Endothelial cell of umbilical vein (primary cell): ENCODE data around the gene FAM120A. TPM values are rescaled to one million over a fixed set of nuclear protein-coding genes. Genes with fewer than 3 reads are reported as not detected.

Source experiments
- BruUV-seq: library from RNA; stranded (reverse); fragments of 400-500 nt; replicated peaks from 2 replicates; lab custom pipeline; 2021; lab: Mats Ljungman, UMichigan
- CTCF ChIA-PET: fragments of 300-600, 350-600 bp; sonication (Branson Sonifier 250); formaldehyde crosslinking; loops from one replicate; lab custom pipeline; 2021; ENCODE audit warnings: antibody characterized with exemption, inconsistent platforms; lab: Charles Lee
- POLR2A ChIA-PET: fragments of 300-600, 350-600 bp; sonication (Branson Sonifier 250); formaldehyde crosslinking; loops from one replicate; lab custom pipeline; 2021; ENCODE audit warnings: antibody characterized with exemption, inconsistent platforms; lab: Charles Lee
- DNase-seq: peaks from one replicate; pipeline ENCODE4 v3.0.0-alpha.2; 2011; ENCODE audit warnings: low read depth, low spot score
- FAIRE-seq: peaks from 2 replicates; lab custom pipeline; 2011; peaks lifted over from hg19 to GRCh38; lab: Jason Lieb, UNC
- H2AFZ ChIP-seq: 2 replicates; pipeline ENCODE4 v1.6.0; 2012; ENCODE audit warnings: low read depth, low read length, control low read depth, inconsistent platforms
- H3K27ac ChIP-seq: 2 replicates; pipeline ENCODE4 v1.5.1; 2011; ENCODE audit warnings: low read depth, mild to moderate bottlenecking, control low read depth, low read length, moderate library complexity; ENCODE audit not compliant: insufficient read depth
- H3K27me3 ChIP-seq, 2 experiments: 2 replicates each; pipeline versions ENCODE4 v1.6.0 to v1.6.1; 2011; ENCODE audit warnings: low read length in 2 of 2, mixed read lengths in 1 of 2; ENCODE audit not compliant: control insufficient read depth in 2 of 2, insufficient read depth in 2 of 2
- H3K36me3 ChIP-seq, 2 experiments: 2 replicates in 1 of 2; 3 replicates in 1 of 2; pipeline ENCODE4 v1.5.1; 2011; ENCODE audit warnings: low read length in 2 of 2, mild to moderate bottlenecking in 1 of 2, moderate library complexity in 1 of 2; ENCODE audit not compliant: control insufficient read depth in 2 of 2, insufficient read depth in 2 of 2; ENCODE audit errors: extremely low read depth in 1 of 2
- H3K4me1 ChIP-seq: 3 replicates; pipeline ENCODE4 v1.5.1; 2011; ENCODE audit warnings: mild to moderate bottlenecking, low read length; ENCODE audit not compliant: control insufficient read depth, insufficient read depth; ENCODE audit errors: extremely low read depth
- H3K4me2 ChIP-seq: 2 replicates; pipeline ENCODE4 v1.6.1; 2011; ENCODE audit warnings: low read length, control low read depth, mixed read lengths; ENCODE audit not compliant: insufficient read depth
- H3K4me3 ChIP-seq, 3 experiments: fragments of 200-600 bp in 1 of 3; sonication (generic), shearing (Covaris generic) in 1 of 3; replicated peaks in 1 of 3; 2 replicates each; pipeline ENCODE4 v1.5.1; 2011 to 2016; ENCODE audit warnings: control low read depth in 3 of 3, low read length in 3 of 3, mild to moderate bottlenecking in 2 of 3, inconsistent platforms in 1 of 3, low read depth in 1 of 3, moderate library complexity in 1 of 3; ENCODE audit not compliant: insufficient read depth in 1 of 3
- H3K79me2 ChIP-seq: 2 replicates; pipeline ENCODE4 v1.6.0; 2012; ENCODE audit warnings: low read length, inconsistent platforms; ENCODE audit not compliant: control insufficient read depth, insufficient read depth
- H3K9ac ChIP-seq: replicated peaks from 2 replicates; pipeline ENCODE3; 2011; ENCODE audit warnings: low read length, control low read depth; ENCODE audit not compliant: insufficient read depth; ENCODE audit errors: extremely low read depth
- H3K9me1 ChIP-seq: replicated peaks from 3 replicates; pipeline ENCODE4 v1.6.0; 2011; ENCODE audit warnings: mild to moderate bottlenecking, low read length; ENCODE audit not compliant: control insufficient read depth, insufficient read depth; ENCODE audit errors: extremely low read depth
- H3K9me3 ChIP-seq: replicated peaks from 2 replicates; pipeline ENCODE4 v1.5.1; 2012; ENCODE audit warnings: low read length, inconsistent platforms; ENCODE audit not compliant: control insufficient read depth, insufficient read depth
- H4K20me1 ChIP-seq: replicated peaks from 2 replicates; pipeline ENCODE3; 2011; ENCODE audit warnings: mild to moderate bottlenecking, low read length; ENCODE audit not compliant: control insufficient read depth, insufficient read depth; ENCODE audit errors: extremely low read depth
- CTCF ChIP-seq, 2 donors: IDR thresholded peaks; 1 replicate in 1 of 2; 2 replicates in 1 of 2; pipeline ENCODE4 v1.5.1; 2011; ENCODE audit warnings: low read length in 2 of 2, mild to moderate bottlenecking in 2 of 2, moderate library complexity in 2 of 2, control low read depth in 1 of 2, inconsistent platforms in 1 of 2, low read depth in 1 of 2; ENCODE audit not compliant: insufficient read depth in 1 of 2; ENCODE audit errors: extremely low read depth in 1 of 2
- EZH2 ChIP-seq: IDR thresholded peaks from 2 replicates; pipeline ENCODE4 v1.6.1; 2012; ENCODE audit warnings: borderline replicate concordance, low read depth, mild to moderate bottlenecking, moderate library complexity, low read length, inconsistent platforms; ENCODE audit not compliant: severe bottlenecking
- FOS ChIP-seq: IDR thresholded peaks from 2 replicates; pipeline ENCODE4 v1.6.1; 2011; ENCODE audit warnings: mild to moderate bottlenecking, low read length, moderate library complexity, borderline replicate concordance; ENCODE audit not compliant: insufficient read depth
- GATA2 ChIP-seq: IDR thresholded peaks from 2 replicates; pipeline ENCODE4 v1.7.0; 2011; ENCODE audit warnings: low read depth, mild to moderate bottlenecking, moderate library complexity, mixed read lengths, low read length; ENCODE audit not compliant: insufficient read length, insufficient read depth
- JUN ChIP-seq: IDR thresholded peaks from 2 replicates; pipeline ENCODE4 v1.6.1; 2011; ENCODE audit warnings: borderline replicate concordance, low read depth; ENCODE audit not compliant: insufficient read length, insufficient read depth
- MAX ChIP-seq: IDR thresholded peaks from 2 replicates; pipeline ENCODE4 v1.6.1; 2011; ENCODE audit not compliant: insufficient read depth, insufficient read length
- MYC ChIP-seq: IDR thresholded peaks from one replicate; pipeline ENCODE4 v1.6.1; 2011; ENCODE audit warnings: mild to moderate bottlenecking, low read depth, low read length
- POLR2A ChIP-seq: IDR thresholded peaks from 2 replicates; pipeline ENCODE4 v1.6.1; 2012; ENCODE audit warnings: low read depth, mild to moderate bottlenecking, control low read depth, low read length
- POLR2AphosphoS5 ChIP-seq: IDR thresholded peaks from 2 replicates; pipeline ENCODE4 v1.6.1; 2012; ENCODE audit warnings: low read depth, mild to moderate bottlenecking, control low read depth, low read length, moderate library complexity; ENCODE audit not compliant: insufficient read depth
- dilution Hi-C: fragments of 300-500 bp; cut with MboI; formaldehyde crosslinking; loops from one replicate; pipeline ENCODE4 v1.15.0; 2019; ENCODE audit warnings: low sequenced_read_pairs; ENCODE audit not compliant: extremely low pct_ligation_motif_present
- intact Hi-C: fragments of 100-400 bp; cut with micrococcal nuclease; formaldehyde crosslinking; loops from one replicate; pipeline ENCODE4 v1.10.0; 2022
- polyA plus RNA-seq, 4 experiments: library from polyadenylated mRNA; depleted of rRNA in 3 of 4; stranded (reverse) in 3 of 4; unstranded in 1 of 4; fragments of >200 nt; gene quantifications; 2 replicates each; pipeline versions ENCODE4 v1.2.1 to v1.2.3, GENCODE V29; 2011 to 2012; ENCODE audit warnings: missing spikeins in 1 of 4
- total RNA-seq: library from RNA; stranded (reverse); gene quantifications from 2 replicates; pipeline ENCODE4 v1.2.3, GENCODE V29; 2021

FAM120A gene
- total and polyA plus RNA-seq, 2 donors (not counting 3 experiments of a cell fraction or from before 2014, with no cell fraction given): 66.8 to 126 TPM

- Histone ChIP-seq H3K79me2 (peaks cover 99% of the 10 kb centered on the region), H3K27me3 (no peaks in the 10 kb centered on the region), H3K9ac (no peak overlapping the region), H3K4me3 (no peak overlapping the region), H2AFZ (no peak overlapping the region), H4K20me1 (peaks cover 11% of the 10 kb centered on the region), H3K36me3 (no peaks in the 10 kb centered on the region), H3K4me1 (peaks cover 30% of the 10 kb centered on the region), H3K9me1 (no peaks in the 10 kb centered on the region), H3K27ac (no peak overlapping the region), H3K4me2 (no peak overlapping the region), H3K9me3 (no peaks in the 10 kb centered on the region)
- TF ChIP-seq MYC (no peak), CTCF (IDR thresholded peaks at IDR 0.05; ENCODE audit: extremely low read depth in 1 of 2, insufficient read depth in 1 of 2, low read depth in 1 of 2, low read length in 2 of 2) (no peak), MAX (no peak), EZH2 (no peak), JUN (no peak), POLR2AphosphoS5 (no peak), FOS (no peak), GATA2 (no peak), POLR2A (no peak)
- intact Hi-C loops (no loop called here), dilution Hi-C loops (no loop called here)
- no TSS peak for BruUV-seq
- ChIA-PET CTCF (interaction anchor here (1.2 to 3.5 kb wide), 3 partner anchors 10 to 103 kb away, joined by 4 to 18 read pairs (median 6); partner anchors contain the start of gene FAM120AOS), POLR2A (interaction anchor here (1.4 kb wide), 1 partner anchor 103 kb away, joined by 3 read pairs; no protein-coding TSS in a partner anchor)
- FAIRE-seq: no peak
- DNase-seq: no peak
These were observed 12.3 kb downstream of the FAM120A start for GRCh38 chr9:93463638-93464248.
